Adrenal gland (tissue), 12 donors: Measurements from ENCODE around the gene HDGFL3. TPM values are rescaled to one million over a fixed set of nuclear protein-coding genes. Genes with fewer than 3 reads are reported as not detected.

Experiments
- DNase-seq, 7 donors: peaks; one replicate each; pipeline ENCODE4 v3.0.0-alpha.2; 2019 to 2020
- H3K27ac ChIP-seq, 5 donors: fragments of 200-600 bp; sonication (generic) in 4 of 5; 1 replicate in 3 of 5; 2 replicates in 2 of 5; pipeline versions ENCODE4 v1.5.1 to v1.8.0; 2016 to 2020; ENCODE audit warnings: mild to moderate bottlenecking in 1 of 5
- H3K27me3 ChIP-seq: fragments of 200-600 bp; 2 replicates; pipeline ENCODE4 v1.8.0; 2021
- H3K36me3 ChIP-seq, 2 donors: fragments of 200-600 bp; replicated peaks in 1 of 2; 1 replicate in 1 of 2; 2 replicates in 1 of 2; pipeline versions ENCODE4 v1.5.1 to v1.8.0; 2018 to 2022
- H3K4me1 ChIP-seq, 2 donors: fragments of 200-600 bp; replicated peaks in 1 of 2; 1 replicate in 1 of 2; 2 replicates in 1 of 2; pipeline versions ENCODE4 v1.5.1 to v1.8.0; 2018 to 2021
- H3K4me3 ChIP-seq, 4 donors: fragments of 200-600 bp; sonication (generic) in 3 of 4; one replicate each; pipeline ENCODE4 v1.5.1; 2016 to 2018
- H3K9me3 ChIP-seq, 3 donors: fragments of 200-600 bp; sonication (generic) in 1 of 3; replicated peaks in 1 of 3; 1 replicate in 2 of 3; 2 replicates in 1 of 3; pipeline versions ENCODE4 v1.5.1 to v1.8.0; 2016 to 2021
- CTCF ChIP-seq, 6 experiments: fragments of 450-650 bp in 4 of 6; fragments of 200-600 bp in 2 of 6; sonication (generic) in 1 of 6; IDR thresholded peaks; 1 replicate in 5 of 6; 2 replicates in 1 of 6; pipeline versions ENCODE4 v1.5.1 to v1.8.0; 2016 to 2021; ENCODE audit warnings: antibody characterized with exemption in 6 of 6, mild to moderate bottlenecking in 2 of 6, moderate library complexity in 1 of 6
- POLR2A ChIP-seq, 2 donors: fragments of 450-650 bp; IDR thresholded peaks; one replicate each; pipeline ENCODE4 v1.6.1; 2017; ENCODE audit warnings: antibody characterized with exemption in 2 of 2, mild to moderate bottlenecking in 2 of 2, moderate library complexity in 1 of 2
- WGBS, 4 donors: extraction: QIAGEN DNeasy Blood & Tissue Kit in 2 of 4; methylation state at CpG; one replicate each; pipeline versions ENCODE4 v1.1.5 to v1.1.7; 2013 to 2017; 5-methylcytosine and 5-hydroxymethylcytosine counted together
- intact Hi-C, 2 donors: fragments of 100-400 bp; cut with DNase I; formaldehyde crosslinking; loops; one replicate each; pipeline versions ENCODE4 v1.14.1 to v1.15.0; 2022 to 2023
- polyA plus RNA-seq, 3 donors: library from polyadenylated mRNA; stranded (reverse); fragments of 200-250 nt in 2 of 3; fragments of 350-450 nt in 1 of 3; fragmentation: Illumina TruSeq in 1 of 3; extraction: RNeasy Lipid Tissue Mini Kit (QIAGEN cat#74804) in 1 of 3; gene quantifications; one replicate each; pipeline ENCODE4 v1.2.3, GENCODE V29; 2013 to 2014
- total RNA-seq, 9 donors: library from RNA; depleted of rRNA in 4 of 9; stranded (reverse); fragments of >200 nt in 4 of 9; fragments of 120-200 nt in 1 of 9; fragmentation: NEBNext Ultra II Directional in 1 of 9; extraction: Animal tissue kit (Norgen Biotek cat#: 25700) in 1 of 9; gene quantifications; one replicate each; pipeline versions ENCODE4 v1.1.0 to v1.2.4, GENCODE V29; 2013 to 2023
- donor health status: healthy with polysubstance abuse.
- donor health status: Bipolar disorder and iron deficiency.
- donor health status: DM: yes; HTN: yes; CAD: no.
- donor health status: DM: no; HTN: no; CAD: no.
- donor health status: DM: no; HTN: no; CAD: no.
- donor health status: DM: yes; HTN: yes; CAD: no.

Gene HDGFL3
- total and polyA plus RNA-seq, 12 donors = 9.3 to 82.2 (median 52.9) TPM

GRCh38 chr15:83208367-83208661, 691 bp upstream of the HDGFL3 start:
- peak overlapping the region in 3 of 5 donors; percentile 79 to 93 (median 93) for H3K27ac ChIP-seq
- intact Hi-C loops = loop anchor here in 1 of 2 donors (5.0 kb wide), 1 partner anchor 141 kb away; the partner anchor contains the start of gene BTBD1
- 7 to 41% (median 9%) methylated on average over 2 to 11 of the region's 11 CpGs for WGBS, 4 donors
- H3K9me3 ChIP-seq = no peaks in the 10 kb centered on the region
- no peak for DNase-seq
- peaks cover 28 to 30% of the 10 kb centered on the region in 2 donors for H3K4me1 ChIP-seq
- no peaks in the 10 kb centered on the region for H3K27me3 ChIP-seq
- H3K4me3 ChIP-seq = peak overlapping the region in 3 of 4 donors; percentile 69 to 76 (median 71)
- H3K36me3 ChIP-seq = no peaks in the 10 kb centered on the region
- TF ChIP-seq CTCF (IDR thresholded peaks at IDR 0.05) (no peak), POLR2A (IDR thresholded peaks at IDR 0.05) (no peak)

GRCh38 chr15:83207009-83207659, 489 bp downstream of the HDGFL3 start:
- 0 to 1% (median 0%) methylated on average over 1 to 91 of the region's 93 CpGs for WGBS, 4 donors
- DNase-seq = peak; percentile 29 to 64 (median 48)
- Histone ChIP-seq H3K27ac (peak overlapping the region; percentile 53 to 93 (median 79)), H3K36me3 (no peaks in the 10 kb centered on the region), H3K4me3 (peak overlapping the region; percentile 33 to 95 (median 73)), H3K27me3 (no peaks in the 10 kb centered on the region), H3K4me1 (peaks cover 40 to 42% of the 10 kb centered on the region in 2 donors), H3K9me3 (no peaks in the 10 kb centered on the region)
- TF ChIP-seq CTCF (IDR thresholded peaks at IDR 0.05) (no peak), POLR2A (IDR thresholded peaks at IDR 0.05) (no peak)
- intact Hi-C loops = loop anchor here in 1 of 2 donors (5.0 kb wide), 1 partner anchor 140 kb away; the partner anchor contains the start of gene BTBD1

GRCh38 chr15:83206526-83207008, 1.1 kb downstream of the HDGFL3 start:
- Histone ChIP-seq H3K4me3 (peak overlapping the region; percentile 33 to 95 (median 73)), H3K4me1 (peaks cover 44 to 48% of the 10 kb centered on the region in 2 donors), H3K36me3 (no peaks in the 10 kb centered on the region), H3K9me3 (no peaks in the 10 kb centered on the region), H3K27me3 (no peaks in the 10 kb centered on the region), H3K27ac (peak overlapping the region; percentile 53 to 93 (median 79))
- peak in 6 of 7 donors; percentile 30 to 55 (median 39) for DNase-seq
- WGBS, 4 donors = 1 to 4% (median 2%) methylated on average over 9 to 25 of the region's 25 CpGs
- intact Hi-C loops = loop anchor here in 1 of 2 donors (5.0 kb wide), 1 partner anchor 139 kb away; the partner anchor contains the start of gene BTBD1
- TF ChIP-seq POLR2A (IDR thresholded peaks at IDR 0.05) (no peak), CTCF (IDR thresholded peaks at IDR 0.05) (no peak)

GRCh38 chr15:83205725-83206324, 1.8 kb downstream of the HDGFL3 start:
- Histone ChIP-seq H3K4me1 (peaks cover 44 to 55% of the 10 kb centered on the region in 2 donors), H3K27ac (peak overlapping the region in 4 of 5 donors; percentile 69 to 93 (median 86)), H3K36me3 (no peaks in the 10 kb centered on the region), H3K4me3 (peak overlapping the region in 1 of 4 donors; percentile 71), H3K9me3 (no peaks in the 10 kb centered on the region), H3K27me3 (no peaks in the 10 kb centered on the region)
- TF ChIP-seq CTCF (IDR thresholded peaks at IDR 0.05) (no peak), POLR2A (IDR thresholded peaks at IDR 0.05) (no peak)
- intact Hi-C loops = loop anchor here in 1 of 2 donors (5.0 kb wide), 1 partner anchor 139 kb away; the partner anchor contains the start of gene BTBD1
- peak in 2 of 7 donors; percentile 18 to 21 for DNase-seq
- 20 to 32% (median 29%) methylated on average over 4 of the region's 4 CpGs for WGBS, 4 donors
